DND-41 (cell line): ENCODE measurements around the gene KDM6A.

Experiments used
- ATAC-seq: fragments of 200-7000 bp; cut with Tn5 transposase; 3 replicates; pipeline ENCODE4 v1.9.1; 2021; ENCODE audit warnings: low read depth; ENCODE audit not compliant: insufficient read depth
- DNase-seq: peaks from one replicate; pipeline ENCODE4 v3.0.0-alpha.2; 2020
- H2AFZ ChIP-seq: 2 replicates; pipeline ENCODE4 v1.6.0; 2012; ENCODE audit warnings: low read depth, low read length
- H3K27ac ChIP-seq: 2 replicates; pipeline ENCODE4 v1.5.1; 2012; ENCODE audit warnings: low read length, inconsistent platforms
- H3K27me3 ChIP-seq: fragments of 200-600 bp; sonication (generic); 2 replicates; pipeline ENCODE4 v1.6.0; 2012; ENCODE audit warnings: low read length, mild to moderate bottlenecking, inconsistent platforms; ENCODE audit not compliant: insufficient read depth, poor library complexity
- H3K36me3 ChIP-seq: 2 replicates; pipeline ENCODE4 v1.5.1; 2012; ENCODE audit warnings: low read length, inconsistent platforms; ENCODE audit not compliant: insufficient read depth
- H3K4me1 ChIP-seq: 2 replicates; pipeline ENCODE4 v1.5.1; 2012; ENCODE audit warnings: mild to moderate bottlenecking, low read length; ENCODE audit not compliant: insufficient read depth
- H3K4me2 ChIP-seq: 2 replicates; pipeline ENCODE4 v1.6.0; 2012; ENCODE audit warnings: mild to moderate bottlenecking, moderate library complexity, low read length, inconsistent platforms; ENCODE audit not compliant: insufficient read depth
- H3K4me3 ChIP-seq, 2 experiments: fragments of 200-600 bp in 1 of 2; shearing (Covaris generic) in 1 of 2; 2 replicates each; pipeline ENCODE4 v1.5.1; 2012 to 2016; ENCODE audit warnings: inconsistent platforms in 2 of 2, low read length in 2 of 2, mild to moderate bottlenecking in 2 of 2, low read depth in 1 of 2, moderate library complexity in 1 of 2
- H3K79me2 ChIP-seq: 2 replicates; pipeline ENCODE4 v1.6.0; 2012; ENCODE audit warnings: low read length, inconsistent platforms; ENCODE audit not compliant: insufficient read depth
- H3K9ac ChIP-seq: 2 replicates; pipeline ENCODE4 v1.6.0; 2012; ENCODE audit warnings: low read depth, mild to moderate bottlenecking, inconsistent platforms, low read length, moderate library complexity
- H3K9me3 ChIP-seq: 2 replicates; pipeline ENCODE4 v1.5.1; 2012; ENCODE audit warnings: low read length, moderate library complexity, mild to moderate bottlenecking, inconsistent platforms; ENCODE audit not compliant: insufficient read depth, severe bottlenecking
- H4K20me1 ChIP-seq: 2 replicates; pipeline ENCODE4 v1.6.0; 2012; ENCODE audit warnings: low read length; ENCODE audit not compliant: insufficient read depth
- EZH2 ChIP-seq: IDR thresholded peaks from 3 replicates; pipeline ENCODE4 v1.6.1; 2012; ENCODE audit warnings: borderline replicate concordance, low read depth, mild to moderate bottlenecking, moderate library complexity, low read length, inconsistent platforms; ENCODE audit not compliant: severe bottlenecking
- TF ChIP-seq, protein P1 (sequence below): IDR thresholded peaks from 2 replicates; pipeline ENCODE4 v1.5.1; 2012; ENCODE audit warnings: borderline replicate concordance, low read length, moderate library complexity, mild to moderate bottlenecking; ENCODE audit not compliant: poor library complexity, severe bottlenecking; ENCODE audit errors: extremely low read depth

Gene KDM6A

GRCh38 chrX:44978976-44979375 lies 106.0 kb downstream of the KDM6A start:
- Histone ChIP-seq H3K9me3 (peaks cover 8% of the 10 kb centered on the region), H3K27ac (no peak overlapping the region)
- ATAC-seq, result no peak

GRCh38 chrX:44980403-44980802 lies 107.4 kb downstream of the KDM6A start:
- no peaks in the 10 kb centered on the region for H3K4me1 ChIP-seq
- peaks cover 8% of the 10 kb centered on the region for H3K36me3 ChIP-seq
- TF ChIP-seq, protein P1, sequence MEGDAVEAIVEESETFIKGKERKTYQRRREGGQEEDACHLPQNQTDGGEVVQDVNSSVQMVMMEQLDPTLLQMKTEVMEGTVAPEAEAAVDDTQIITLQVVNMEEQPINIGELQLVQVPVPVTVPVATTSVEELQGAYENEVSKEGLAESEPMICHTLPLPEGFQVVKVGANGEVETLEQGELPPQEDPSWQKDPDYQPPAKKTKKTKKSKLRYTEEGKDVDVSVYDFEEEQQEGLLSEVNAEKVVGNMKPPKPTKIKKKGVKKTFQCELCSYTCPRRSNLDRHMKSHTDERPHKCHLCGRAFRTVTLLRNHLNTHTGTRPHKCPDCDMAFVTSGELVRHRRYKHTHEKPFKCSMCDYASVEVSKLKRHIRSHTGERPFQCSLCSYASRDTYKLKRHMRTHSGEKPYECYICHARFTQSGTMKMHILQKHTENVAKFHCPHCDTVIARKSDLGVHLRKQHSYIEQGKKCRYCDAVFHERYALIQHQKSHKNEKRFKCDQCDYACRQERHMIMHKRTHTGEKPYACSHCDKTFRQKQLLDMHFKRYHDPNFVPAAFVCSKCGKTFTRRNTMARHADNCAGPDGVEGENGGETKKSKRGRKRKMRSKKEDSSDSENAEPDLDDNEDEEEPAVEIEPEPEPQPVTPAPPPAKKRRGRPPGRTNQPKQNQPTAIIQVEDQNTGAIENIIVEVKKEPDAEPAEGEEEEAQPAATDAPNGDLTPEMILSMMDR, result no peak
- TF ChIP-seq EZH2, result no peak
- H4K20me1 ChIP-seq, result no peaks in the 10 kb centered on the region
- H2AFZ ChIP-seq, result no peak overlapping the region
- no peak overlapping the region for H3K27ac ChIP-seq
- H3K79me2 ChIP-seq, result peaks cover 71% of the 10 kb centered on the region
- H3K9ac ChIP-seq, result no peak overlapping the region
- DNase-seq (no peak), ATAC-seq (no peak)
- H3K27me3 ChIP-seq, result no peaks in the 10 kb centered on the region
- peaks cover 8% of the 10 kb centered on the region for H3K9me3 ChIP-seq
- H3K4me2 ChIP-seq, result no peak overlapping the region
- no peak overlapping the region for H3K4me3 ChIP-seq

More at GRCh38 chrX:44978976-44979375, 106.0 kb downstream of the KDM6A start:
- H3K4me1 ChIP-seq, result no peaks in the 10 kb centered on the region
- DNase-seq, result no peak
- H3K36me3 ChIP-seq, result peaks cover 13% of the 10 kb centered on the region
- peaks cover 82% of the 10 kb centered on the region for H3K79me2 ChIP-seq
- H4K20me1 ChIP-seq, result no peaks in the 10 kb centered on the region
- no peak overlapping the region for H3K4me2 ChIP-seq
- no peak overlapping the region for H3K4me3 ChIP-seq
- H3K27me3 ChIP-seq, result no peaks in the 10 kb centered on the region
- H3K9ac ChIP-seq, result no peak overlapping the region
- TF ChIP-seq, protein P1, result no peak
- no peak for TF ChIP-seq EZH2
- H2AFZ ChIP-seq, result no peak overlapping the region

GRCh38 chrX:44980883-44981282 lies 107.9 kb downstream of the KDM6A start:
- H2AFZ ChIP-seq, result no peak overlapping the region
- no peak overlapping the region for H3K27ac ChIP-seq
- peaks cover 3% of the 10 kb centered on the region for H3K36me3 ChIP-seq
- peaks cover 4% of the 10 kb centered on the region for H3K9me3 ChIP-seq
- no peak overlapping the region for H3K4me3 ChIP-seq
- TF ChIP-seq, protein P1, result no peak
- no peak for TF ChIP-seq EZH2
- H3K4me2 ChIP-seq, result no peak overlapping the region
- H4K20me1 ChIP-seq, result no peaks in the 10 kb centered on the region
- ATAC-seq (no peak), DNase-seq (no peak)
- no peaks in the 10 kb centered on the region for H3K4me1 ChIP-seq
- peaks cover 67% of the 10 kb centered on the region for H3K79me2 ChIP-seq
- H3K9ac ChIP-seq, result no peak overlapping the region
- H3K27me3 ChIP-seq, result no peaks in the 10 kb centered on the region
